HEK293 (cell line): Measurements from ENCODE around the gene WLS.

ENCODE experiments used
- ELK4 ChIP-seq: IDR thresholded peaks from 2 replicates; pipeline ENCODE4 v1.6.1; 2011; ENCODE audit warnings: mild to moderate bottlenecking, low read depth, low read length, borderline replicate concordance
- ZNF148 ChIP-seq: fragments of 450-650 bp; formaldehyde crosslinking; IDR thresholded peaks from 2 replicates; pipeline ENCODE4 v1.5.0; 2017; ENCODE audit warnings: missing biosample characterization, missing genetic modification characterization, borderline replicate concordance
- ZNF24 ChIP-seq: fragments of 450-650 bp; formaldehyde crosslinking; IDR thresholded peaks from 2 replicates; pipeline ENCODE4 v1.5.1; 2016; ENCODE audit warnings: missing biosample characterization, missing genetic modification characterization

GRCh38 chr1:68210027-68210426 is 22.3 kb downstream of the WLS start:
- TF ChIP-seq ELK4 (no peak), ZNF148 (tag by site-specific recombination) (no peak), ZNF24 (tag by site-specific recombination) (no peak)
